CMK (cell line): ENCODE measurements around the gene NBEA.

ENCODE experiments used
- DNase-seq: peaks from one replicate; pipeline ENCODE4 v3.0.0-alpha.2; 2010; ENCODE audit warnings: low read depth

Gene NBEA

GRCh38 chr13:35711909-35712308, 769.8 kb downstream of the NBEA start:
- no peak for DNase-seq

GRCh38 chr13:35712907-35713761, 771.1 kb downstream of the NBEA start:
- DNase-seq = no peak

DNA sequence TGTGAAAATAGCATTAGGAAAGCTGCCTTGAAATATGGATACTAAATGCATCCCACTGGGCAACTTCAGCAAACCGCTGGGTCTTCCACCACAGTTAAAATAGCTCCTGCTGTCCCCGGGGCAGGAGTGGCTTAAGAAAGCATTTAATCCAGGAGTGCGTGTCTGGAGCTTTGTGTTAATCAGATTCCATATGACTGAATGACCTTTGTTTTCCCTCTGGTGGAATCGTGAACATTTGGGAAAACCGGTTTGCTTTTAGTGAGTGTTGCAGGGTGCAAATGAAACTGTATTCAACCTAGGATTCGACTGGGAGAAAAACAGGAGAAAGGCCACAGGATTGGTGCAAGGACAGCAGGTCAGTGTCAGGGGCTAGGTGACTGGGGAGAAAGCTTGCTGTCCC, 772.1 kb downstream of the NBEA start:
- DNase-seq = no peak

DNA sequence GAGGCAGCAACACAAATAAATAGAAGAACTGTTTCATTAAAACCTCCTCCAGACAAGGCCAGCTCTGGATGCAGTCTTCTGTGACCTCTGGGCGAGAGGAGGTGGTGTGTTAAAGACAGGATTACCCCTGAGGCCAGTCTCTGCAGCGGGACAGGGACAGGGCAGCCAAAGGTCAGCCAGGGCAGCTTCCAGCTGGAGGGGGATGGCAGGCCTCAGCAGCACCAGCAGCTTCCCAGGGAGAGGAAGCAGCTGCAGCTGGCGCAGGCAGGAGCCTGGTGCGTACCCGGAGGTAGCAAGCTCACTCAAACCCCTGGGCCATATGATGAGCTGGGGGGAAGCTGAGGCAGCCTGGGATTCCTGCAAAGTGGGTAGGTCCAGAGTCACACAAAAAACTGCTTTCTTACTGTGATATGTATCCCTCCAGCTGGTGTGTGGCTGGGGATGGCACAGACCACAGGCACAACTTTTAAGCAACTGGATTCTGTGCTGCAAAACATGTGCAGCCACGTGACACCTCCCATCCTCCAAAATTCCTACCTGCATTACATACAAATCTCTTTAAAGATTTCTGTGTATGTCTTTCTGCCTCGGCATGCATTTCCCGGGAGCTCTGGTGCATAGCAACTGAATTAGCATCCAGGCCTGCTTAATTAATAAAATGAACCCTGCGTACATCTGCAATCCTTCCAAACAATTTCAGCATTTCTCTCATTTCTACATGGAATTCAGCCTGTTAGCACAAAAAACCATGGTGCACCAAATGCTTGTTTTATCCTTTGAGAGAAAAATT, 772.7 kb downstream of the NBEA start:
- no peak for DNase-seq

DNA sequence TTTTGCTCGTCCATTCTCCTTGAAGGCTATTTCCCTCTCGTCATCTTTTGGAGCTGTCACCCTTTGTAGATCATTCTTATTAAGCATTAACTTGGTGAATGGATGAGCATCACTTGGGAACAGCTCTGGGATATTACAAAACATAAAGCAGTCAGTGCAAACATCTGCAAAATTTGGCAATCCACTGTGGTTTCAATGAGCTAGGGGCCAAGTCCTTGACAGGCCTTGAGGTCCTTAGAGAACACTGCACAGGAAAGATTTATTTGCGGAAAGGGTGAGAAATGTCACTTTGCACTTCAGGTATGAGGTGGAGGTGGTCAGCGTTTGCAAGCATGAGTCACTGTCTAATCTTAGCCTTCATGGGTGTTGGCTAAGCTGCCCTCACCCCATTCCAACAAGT, 774.1 kb downstream of the NBEA start:
- DNase-seq = no peak

DNA sequence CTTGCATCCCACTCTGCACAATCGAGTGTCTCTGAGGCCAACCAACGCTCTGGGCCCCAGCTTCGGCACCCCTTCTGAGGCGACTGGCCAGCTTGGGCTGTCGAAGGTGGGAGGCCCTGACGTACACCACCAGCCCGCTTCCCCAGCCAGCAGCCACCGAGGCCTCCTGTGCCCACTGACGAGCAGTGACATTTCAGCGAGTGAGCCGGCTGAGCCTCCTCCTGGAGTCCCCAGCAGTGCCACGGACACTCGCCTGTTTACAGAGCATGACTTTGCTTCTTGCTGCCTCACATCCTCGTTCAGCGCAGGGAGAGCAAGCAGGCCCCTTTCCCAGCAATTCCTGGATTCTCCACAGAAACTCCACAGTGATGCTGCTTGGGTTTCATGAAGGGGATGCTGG, 774.7 kb downstream of the NBEA start:
- no peak for DNase-seq

GRCh38 chr13:35718084-35718483, 776.0 kb downstream of the NBEA start:
- no peak for DNase-seq

- no peak for DNase-seq
These were observed 778.2 kb downstream of the NBEA start for GRCh38 chr13:35720290-35720689.

GRCh38 chr13:35720690-35721554, 778.9 kb downstream of the NBEA start:
- no peak for DNase-seq
